Hematopoietic multipotent progenitor cell treated with erythropoietin and hydrocortisone succinate and interleukin-3 and kit ligand, for 17 days (in vitro differentiated cells): ENCODE measurements around the gene TBC1D7.

ENCODE experiments used
- DNase-seq: peaks from one replicate; pipeline ENCODE4 v3.0.0-alpha.2; 2015; ENCODE audit warnings: low spot score

The TBC1D7 gene

GRCh38 chr6:13272131-13273046 lies 55.9 kb downstream of the TBC1D7 start:
- DNase-seq = no peak

- no peak for DNase-seq
Measured at GRCh38 chr6:13268913-13269518, 59.3 kb downstream of the TBC1D7 start.

- no peak for DNase-seq
Measured at GRCh38 chr6:13267142-13267651, 61.1 kb downstream of the TBC1D7 start.

- DNase-seq = no peak
Measured at GRCh38 chr6:13263669-13264068, 64.7 kb downstream of the TBC1D7 start.

GRCh38 chr6:13262302-13263230 lies 65.8 kb downstream of the TBC1D7 start:
- DNase-seq = no peak

GRCh38 chr6:13261464-13261994 lies 66.8 kb downstream of the TBC1D7 start:
- no peak for DNase-seq

GRCh38 chr6:13260831-13261230 lies 67.5 kb downstream of the TBC1D7 start:
- DNase-seq = no peak

- DNase-seq = no peak
Measured at GRCh38 chr6:13260101-13260598, 68.2 kb downstream of the TBC1D7 start.

- no peak for DNase-seq
Measured at GRCh38 chr6:13259393-13259792, 68.9 kb downstream of the TBC1D7 start.

GRCh38 chr6:13256266-13257001 lies 71.9 kb downstream of the TBC1D7 start:
- DNase-seq = no peak
